NCI-H524 treated with DMSO at 0.1 percent for 48 hours (cell line): Measurements from ENCODE around the gene NAE1.
"Not testable (repeated sequence)": the region's sequence is repeated elsewhere in the genome, so short reads cannot be mapped to it uniquely, and the experiment has no call there.

ENCODE experiments used
- DNase-seq: peaks from one replicate; lab custom pipeline; 2025; lab: John Stamatoyannopoulos, UW

NAE1 gene

DNA sequence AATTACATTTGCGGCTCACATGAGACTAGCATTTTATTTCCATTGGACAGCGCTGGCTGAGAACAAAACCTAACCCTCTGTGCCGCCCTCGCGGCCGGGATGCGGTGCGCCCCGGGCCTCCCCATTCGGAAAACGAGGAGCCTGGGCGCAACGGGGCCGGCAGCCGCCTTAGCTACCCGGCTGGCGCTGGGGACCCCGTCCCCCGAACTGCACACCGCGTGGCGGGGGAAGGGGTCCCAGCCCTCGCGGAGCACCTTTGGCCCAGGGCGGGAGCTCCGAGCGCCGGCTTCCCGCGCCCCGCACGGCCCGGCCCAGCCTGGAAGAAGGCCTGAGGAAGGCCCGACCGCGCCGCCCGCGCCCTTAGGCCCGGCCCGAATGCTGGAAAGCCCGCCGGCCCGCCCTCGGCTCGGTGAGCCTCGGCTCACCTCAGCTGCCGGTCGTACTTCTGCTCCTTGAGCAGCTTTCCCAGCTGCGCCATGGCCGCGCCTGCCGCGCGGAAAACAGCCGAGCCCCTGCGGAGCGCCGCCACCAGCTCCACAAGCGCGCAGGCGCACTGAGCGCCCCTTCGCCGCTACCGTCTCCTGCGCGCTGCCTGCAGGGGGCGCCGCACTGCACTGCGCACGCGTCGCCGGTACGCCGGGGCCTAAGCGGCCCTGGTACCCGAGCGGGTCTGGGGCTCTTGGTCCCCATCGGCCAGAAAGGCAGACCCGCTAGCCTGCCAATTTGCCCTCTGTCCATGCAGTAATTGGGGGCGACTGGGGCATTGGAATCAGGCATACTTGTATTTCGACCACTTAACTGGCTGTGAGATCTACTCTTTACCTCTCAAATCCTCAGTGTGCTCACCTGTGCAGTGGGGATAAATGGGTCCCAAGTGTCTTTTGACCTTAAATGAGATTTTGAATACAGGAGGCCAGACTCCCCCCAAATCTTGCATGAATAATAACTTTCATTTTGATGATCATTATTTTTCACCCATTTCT lies at the start of gene NAE1:
Gene NAE1 (minus strand): TSS at position 555 of the 983 bp plus-strand sequence. CDS start 77 bp downstream, at position 478.
- DNase-seq, result peak; percentile 62

DNA sequence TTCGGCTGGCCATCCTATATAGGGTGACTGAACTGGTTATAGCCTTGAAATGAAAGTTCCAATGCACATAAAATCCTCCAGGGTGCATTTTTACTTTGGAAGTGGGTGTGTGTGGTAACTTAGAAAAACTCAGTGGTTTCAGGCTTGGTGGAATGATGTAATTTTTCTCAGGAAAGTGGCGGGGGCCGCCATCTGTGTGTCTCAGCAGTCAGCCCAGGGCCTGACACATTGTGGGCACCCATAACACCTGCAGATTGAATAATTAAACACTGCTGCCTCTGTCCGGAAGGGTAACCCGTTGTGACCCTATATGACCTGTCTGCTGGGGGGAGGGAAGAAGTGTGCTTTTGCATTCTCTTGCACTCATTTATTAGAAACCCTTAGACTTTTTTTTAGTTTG lies 47.3 kb upstream of the NAE1 start:
- DNase-seq, result no peak

DNA sequence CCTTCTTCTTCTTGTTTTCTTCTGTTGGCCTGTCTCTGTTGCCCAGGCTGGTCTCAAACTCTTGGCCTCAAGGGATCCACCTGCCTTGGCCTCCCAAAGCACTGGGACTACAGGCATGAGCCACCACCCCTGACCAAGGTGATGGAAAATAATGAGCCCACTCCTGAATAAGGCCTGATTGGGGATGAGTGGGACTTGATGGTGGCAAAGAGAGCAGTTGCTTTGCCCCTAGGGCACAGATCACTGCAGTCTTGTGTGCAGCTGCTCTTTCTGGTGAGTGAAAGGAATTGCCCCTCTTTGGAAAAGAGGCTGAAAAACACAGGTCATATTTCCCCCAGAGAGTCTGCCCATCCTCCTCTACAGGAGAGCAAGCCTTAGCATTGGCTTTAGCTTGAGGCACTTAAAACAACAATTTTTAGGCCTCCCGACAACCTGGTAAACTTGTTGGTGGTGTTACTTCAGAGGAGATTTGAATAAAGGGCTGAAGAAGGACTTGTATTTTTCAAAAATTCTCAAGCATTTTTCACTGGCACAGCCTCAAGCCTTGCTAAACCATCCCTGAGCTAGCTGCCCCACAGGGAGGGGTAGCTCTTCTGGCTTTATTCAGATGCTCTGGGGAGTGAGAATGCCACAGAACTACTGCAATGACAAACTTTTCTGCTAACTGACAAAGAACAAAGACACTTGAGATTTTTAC lies 43.5 kb upstream of the NAE1 start:
- no peak for DNase-seq

DNA sequence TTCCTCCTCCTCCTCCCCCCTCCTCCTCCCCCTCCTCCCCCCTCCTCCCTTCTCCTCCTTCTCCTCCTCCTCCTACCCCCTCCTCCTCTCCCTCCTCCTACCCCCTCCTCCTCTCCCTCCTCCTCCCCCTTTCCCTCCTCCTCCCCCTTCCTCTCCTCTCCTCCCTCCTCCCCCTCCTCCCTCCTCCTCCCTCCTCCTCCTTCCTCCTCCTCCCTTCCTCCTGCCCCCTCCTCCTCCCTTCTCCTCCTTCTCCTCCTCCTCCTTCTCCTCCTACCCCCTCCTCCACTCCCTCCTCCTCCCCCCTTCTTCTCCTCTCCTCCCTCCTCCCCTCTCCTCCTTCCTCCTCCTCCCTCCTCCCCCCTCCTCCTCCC lies 42.9 kb upstream of the NAE1 start:
- DNase-seq, result no peak

DNA sequence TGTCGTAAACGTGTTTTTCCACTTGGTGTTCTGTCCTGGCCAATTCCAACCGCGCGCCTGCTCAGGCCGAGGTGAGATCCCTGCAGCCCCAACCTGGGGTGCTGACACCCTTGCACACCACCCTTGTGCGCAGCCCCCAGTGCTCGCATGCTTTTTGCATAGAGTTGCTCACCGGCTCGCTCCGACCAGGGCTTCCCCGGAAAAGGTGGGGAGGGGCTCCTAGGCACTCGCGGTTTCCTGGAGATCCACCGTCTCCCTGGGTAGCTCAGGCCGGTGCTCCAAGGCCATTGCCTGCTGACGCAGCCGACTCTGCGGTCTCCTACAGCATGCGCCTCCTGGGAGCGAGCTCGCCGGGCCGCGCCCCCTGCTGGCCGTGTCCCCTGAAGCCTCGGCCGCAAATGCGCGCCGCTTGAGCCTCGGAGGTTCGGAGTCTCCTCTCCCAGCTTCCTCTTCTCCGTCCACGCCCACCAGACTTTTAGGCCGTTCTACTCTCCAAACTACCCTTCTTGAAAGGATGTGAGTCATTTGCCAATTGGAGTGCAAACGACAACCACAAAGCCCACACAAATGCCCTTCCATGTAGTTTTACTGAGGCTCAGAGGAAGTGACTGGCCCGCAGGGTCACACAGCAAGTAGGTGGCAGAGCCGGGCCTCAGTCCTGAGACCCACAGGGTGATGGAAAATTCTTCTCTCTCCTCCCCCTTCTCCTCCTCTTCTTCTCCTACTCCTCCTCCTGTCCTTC lies 42.3 kb upstream of the NAE1 start:
- DNase-seq, result peak; percentile 28

DNA sequence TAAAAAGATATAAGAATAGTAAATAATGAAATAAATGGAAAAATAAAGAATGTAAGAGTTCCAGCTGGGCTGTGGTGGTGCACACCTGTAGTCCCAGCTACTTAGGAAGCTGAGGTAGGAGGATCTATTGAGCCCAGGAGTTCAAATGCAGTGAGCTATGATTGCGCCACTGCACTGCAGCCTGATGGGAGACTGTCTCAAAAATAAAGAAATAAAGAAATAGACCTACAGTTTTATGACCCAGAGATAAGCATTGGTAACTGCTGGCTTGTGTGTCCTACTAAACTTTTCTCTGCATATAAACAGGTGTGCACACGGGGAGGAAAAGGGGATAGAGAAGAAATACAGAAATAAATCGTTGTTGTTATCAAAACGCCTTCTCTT lies 41.8 kb upstream of the NAE1 start:
- no peak for DNase-seq

DNA sequence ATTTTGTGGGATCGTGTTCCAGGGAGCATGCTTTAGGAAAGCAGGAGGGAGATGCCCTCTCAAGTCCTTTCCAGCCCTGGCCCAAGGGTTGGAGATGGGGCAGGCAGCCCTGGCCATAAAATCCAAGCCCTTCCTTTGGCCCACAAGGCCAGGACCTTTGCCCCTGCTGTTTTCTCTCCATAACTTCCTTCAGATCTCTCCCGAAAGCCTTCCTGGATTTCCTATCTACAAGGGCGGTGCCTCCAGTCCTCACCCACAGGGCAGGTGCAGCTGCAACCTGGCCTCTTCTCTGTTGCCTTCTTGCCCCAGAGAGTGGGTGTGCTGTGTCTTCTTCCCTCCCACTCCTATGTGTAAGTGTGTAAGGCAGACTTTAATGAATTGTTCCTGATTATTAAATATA lies 41.1 kb upstream of the NAE1 start:
- no peak for DNase-seq

DNA sequence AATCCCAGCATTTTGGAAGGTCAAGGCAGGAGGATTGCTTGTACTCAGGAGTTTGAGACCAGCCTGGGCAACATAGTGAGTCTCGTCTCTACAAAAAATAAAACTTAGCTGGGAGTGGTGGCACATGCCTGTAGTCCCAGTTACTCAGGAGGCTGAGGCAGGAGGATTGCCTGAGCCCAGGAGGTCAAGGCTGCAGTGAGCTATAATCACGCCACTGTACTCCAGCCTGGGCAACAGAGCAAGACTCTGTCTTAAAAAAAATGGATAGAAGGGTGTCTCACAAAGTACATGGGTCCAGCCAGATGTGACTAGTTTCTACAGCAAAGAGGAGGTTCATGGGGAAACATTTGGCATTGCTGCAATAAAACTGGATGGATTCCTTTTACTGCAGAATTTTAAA lies 40.6 kb upstream of the NAE1 start:
- not testable (repeated sequence) for DNase-seq

DNA sequence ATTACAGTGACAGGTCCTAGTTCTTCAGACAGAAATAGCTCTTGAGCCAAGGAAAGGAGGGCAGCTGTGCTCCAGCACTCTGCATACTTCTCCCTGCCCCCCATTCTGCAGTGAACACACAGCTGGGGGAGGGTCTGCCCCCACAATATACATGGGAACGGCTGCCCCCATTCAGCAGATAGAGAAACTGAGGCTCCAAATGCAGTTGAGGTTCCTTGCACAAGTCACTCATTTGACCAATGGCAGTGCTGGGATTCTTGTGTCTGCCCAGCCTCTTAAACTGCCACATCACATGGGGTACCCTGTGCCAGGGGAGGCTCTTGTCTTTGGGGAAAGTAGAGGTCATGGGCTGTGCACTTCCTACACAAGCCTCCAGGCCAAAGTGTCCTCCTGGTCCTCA lies 38.6 kb upstream of the NAE1 start:
- no peak for DNase-seq

DNA sequence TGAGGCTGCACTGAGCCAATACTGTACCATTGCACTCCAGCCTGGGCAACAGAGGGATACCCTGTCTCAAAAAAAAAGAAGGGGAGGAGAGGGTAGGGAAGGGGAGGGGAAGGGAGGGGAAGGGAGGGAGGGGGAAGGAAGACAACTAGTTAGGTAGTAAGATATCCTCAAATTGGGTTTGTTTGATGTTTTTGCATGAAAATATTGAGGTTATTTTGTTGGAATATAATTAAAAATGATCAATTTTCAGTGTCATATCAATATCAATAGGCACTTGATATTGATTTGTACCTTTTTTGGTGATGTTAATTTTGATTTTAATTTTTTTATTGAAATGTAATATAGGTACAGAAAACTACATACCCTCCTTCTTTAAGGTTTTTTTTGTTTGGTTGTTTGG lies 32.9 kb upstream of the NAE1 start:
- DNase-seq, result no peak

DNA sequence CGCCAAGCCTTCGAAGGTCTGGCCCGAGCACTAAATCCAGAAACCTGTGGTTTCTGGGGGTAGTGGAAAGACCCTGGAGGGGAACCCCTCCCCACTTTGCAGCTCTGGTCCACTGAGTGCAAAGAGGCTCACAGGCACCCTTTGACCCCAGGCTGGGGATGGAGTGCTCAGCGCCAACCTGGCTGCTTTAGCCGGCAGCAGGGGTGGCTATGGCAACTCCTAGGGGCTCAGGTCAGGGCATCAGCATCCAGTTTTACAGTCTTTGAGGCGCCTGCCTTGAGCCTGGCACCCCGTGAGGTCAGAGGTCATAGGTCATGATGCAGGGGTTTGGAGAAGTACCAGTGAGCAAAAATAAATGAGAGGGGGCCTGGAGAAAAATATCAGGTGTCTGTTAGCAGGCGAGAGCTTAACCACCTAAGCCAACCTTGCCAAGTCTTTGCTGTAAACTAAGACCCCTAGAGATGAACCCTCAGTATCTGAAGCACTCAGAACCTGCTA lies 31.3 kb upstream of the NAE1 start:
- no peak for DNase-seq

DNA sequence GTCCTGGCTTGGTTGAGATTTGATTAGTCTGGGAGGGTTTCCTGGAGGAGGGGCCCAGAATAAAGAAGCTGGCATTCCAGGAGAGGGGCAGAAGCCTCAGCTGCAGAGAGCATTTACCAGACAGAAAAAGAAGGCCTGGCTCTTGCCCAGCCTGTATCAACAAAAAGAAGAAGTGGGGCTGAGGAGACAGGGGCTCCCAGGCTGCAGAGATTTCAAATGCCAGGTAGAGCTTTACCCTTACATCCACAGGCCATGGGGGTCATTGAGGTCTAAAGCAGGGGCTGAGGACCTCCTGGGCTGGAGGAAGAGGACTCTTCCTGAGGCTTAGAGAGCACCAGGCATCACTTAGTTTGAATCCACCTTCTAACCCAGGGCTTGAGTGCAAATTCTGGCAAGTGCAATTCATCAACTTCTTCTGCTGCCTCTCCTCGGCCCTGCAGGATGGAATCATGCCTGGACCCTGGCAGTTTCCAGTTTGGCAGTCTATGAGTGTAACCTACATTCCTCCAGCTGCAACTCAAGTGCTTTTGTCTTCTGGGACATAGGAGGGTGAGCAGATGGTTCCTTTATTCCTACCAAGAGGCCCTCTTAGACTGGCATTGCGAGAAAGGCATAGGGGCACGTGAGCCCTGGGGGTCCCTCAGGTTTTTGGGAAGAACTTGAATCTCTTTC lies 28.8 kb upstream of the NAE1 start:
- peak; percentile 44 for DNase-seq

DNA sequence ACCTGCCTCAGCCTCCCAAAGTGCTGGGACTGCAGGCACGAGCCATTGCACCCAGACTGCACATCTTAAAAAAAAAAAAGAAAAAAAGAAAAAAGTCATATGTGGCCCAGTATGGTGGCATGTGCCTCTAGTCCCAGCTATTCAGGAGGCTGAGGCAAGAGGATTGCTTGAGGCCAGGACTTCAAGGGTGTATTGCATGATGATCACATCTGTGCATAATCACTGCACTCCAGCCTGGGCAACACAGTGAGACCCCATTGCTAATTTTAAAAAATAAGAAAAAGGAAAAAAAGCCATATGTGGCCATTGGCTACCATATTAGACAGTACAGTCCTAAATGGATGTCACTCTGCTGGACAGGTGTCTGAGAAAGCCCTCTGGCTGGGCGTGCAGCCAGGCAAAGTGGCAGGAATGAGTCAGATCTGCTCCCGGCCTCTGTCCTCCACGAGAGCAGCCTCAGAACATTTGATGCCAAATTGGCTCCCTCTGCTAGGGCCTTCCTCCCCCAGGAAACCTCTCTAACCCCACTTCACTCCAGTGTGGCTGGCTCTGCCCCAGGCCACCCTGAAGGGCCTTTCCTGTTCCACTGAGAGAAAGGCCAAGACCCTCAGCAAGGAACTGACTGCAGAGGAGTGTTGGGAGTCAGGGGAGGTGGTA lies 28.1 kb upstream of the NAE1 start:
- DNase-seq, result no peak

DNA sequence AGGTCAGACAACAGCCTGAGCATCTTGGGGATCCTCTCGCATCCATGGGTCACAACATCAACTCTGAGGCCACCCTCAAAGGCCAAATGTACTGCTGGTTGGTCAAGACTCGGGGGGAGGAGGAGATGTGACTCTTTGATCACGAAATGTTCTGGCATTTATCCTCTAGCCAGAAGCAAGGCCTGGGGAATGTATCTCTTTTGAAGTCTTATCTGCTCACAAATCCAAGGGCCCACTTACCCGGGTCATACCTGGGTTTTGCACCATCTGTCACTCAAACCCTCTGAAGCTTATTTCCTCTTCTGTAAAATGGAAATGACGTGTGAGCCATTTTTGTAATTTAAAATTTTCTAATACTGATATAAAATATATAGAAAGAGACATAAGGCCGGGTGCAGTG lies 26.7 kb upstream of the NAE1 start:
- DNase-seq, result no peak

DNA sequence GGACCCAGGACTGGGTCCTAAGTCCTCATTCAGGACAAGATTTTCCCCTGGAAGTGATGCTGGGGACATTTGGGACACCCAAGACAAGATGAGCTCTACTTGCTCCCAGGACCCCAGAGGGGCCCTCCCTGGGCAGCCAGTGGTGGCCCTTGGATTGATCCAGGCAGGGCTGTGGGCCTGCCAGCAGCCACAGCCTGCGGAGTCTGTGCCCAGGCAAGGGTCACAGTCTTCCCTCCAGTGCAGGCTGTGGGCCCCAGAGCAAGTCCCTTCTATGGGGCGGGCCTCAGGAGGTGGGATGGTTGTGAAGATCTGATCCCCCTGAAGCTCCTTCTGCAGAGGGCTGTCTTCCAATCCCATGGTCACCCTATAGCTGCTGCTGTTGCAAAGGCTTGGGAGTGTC lies 26.0 kb upstream of the NAE1 start:
- DNase-seq, result no peak

DNA sequence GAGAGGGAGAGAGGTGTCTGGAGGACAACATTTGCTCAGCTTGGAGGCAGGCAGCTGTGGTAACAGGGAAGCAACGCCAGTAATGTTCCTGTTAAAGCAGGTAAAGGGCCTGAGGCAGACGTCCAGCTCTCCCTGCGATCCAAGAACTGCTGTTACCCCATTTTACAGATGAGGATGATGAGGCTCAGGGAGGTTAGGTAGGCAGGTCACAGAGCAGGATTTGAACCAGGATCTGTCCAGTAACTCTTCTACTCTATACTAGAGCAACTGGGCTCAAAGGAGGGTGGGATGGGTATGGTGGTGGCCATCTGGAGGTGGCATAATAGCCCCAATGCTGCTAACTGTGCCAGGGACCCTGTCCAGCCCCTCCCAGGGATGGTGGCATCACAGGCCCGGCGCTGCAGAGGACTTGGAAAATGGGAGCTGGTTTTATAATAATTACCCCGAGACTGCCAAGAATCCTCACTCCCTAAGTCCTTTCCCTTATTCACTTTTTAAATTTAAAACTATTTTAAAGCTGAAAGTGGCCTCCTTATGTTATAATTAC lies 25.5 kb upstream of the NAE1 start:
- DNase-seq, result no peak

DNA sequence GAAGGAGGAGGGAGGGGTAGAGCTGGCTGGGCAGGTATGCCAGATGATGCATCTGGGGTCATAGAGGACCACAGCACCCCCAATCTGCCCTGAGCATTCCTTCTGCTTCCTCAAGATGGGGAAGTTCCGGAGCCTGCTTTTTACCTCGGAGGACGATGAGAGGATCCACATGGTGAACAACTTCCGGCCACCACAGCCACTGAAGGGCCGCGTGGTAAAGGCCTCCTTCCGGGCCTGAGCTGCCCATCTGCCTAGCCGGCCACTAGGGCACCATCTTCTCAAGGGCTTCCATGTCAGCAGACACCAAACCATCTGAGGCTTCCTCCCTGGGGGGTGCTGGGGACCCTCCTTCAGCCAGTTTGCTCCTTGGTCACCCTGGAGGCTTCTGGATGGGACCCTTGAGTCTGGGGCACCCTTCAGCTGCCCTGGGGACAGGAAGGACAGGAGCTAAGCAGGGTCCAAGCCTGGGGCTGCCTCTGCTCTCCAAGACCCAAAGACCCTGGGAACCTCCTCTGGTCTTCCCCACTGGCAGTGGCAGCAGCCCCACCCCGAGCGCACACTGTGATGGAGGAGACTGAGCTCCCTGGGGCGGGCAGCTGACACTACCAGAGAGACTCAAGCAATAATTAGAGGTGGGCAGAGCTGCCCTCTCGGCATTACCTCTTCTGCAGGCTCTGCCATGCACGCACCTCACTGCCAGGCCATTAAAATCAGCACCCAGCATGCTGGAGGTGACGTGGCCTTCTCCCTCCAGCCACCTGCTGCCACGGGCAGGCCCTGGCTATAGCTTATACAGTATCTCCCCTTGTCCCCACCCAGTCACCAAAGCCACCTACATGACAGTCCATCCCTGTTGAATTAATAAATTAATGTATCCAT lies 22.7 kb upstream of the NAE1 start:
- no peak for DNase-seq

DNA sequence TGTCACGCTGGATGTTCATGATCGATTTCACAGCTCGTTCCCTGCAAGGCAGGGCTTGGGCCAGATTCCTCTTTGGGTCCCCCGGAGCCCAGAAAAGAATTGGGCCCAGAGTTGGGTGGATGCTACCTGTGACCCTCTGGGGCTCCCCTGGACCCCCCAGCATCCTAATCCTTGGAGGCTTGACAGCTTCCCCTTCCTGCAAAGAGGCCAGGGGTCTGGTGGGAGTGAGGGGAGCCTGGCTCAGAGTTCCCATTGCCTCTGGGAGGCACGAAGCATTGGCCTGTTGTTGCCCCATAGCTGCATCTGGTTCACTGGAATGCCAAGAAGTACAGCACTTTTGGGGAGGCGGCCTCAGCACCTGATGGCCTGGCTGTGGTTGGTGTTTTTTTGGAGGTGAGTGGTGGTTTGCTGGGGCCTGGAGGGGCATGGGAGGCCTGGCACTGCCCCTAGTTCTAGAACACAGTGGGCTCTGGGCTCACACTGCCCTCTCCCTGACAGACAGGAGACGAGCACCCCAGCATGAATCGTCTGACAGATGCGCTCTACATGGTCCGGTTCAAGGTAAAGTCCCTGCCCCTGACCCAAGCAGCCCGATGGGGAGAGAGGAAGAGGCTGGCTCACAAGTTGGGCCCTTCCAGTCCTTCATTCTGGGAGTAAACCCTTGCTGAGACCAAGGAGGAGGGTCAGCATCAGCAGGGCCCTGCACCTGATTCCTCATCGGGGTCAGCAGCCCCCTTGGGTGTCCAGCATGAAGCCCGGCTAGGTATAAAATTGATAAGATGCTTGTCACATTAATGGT lies 20.6 kb upstream of the NAE1 start:
- DNase-seq, result no peak

DNA sequence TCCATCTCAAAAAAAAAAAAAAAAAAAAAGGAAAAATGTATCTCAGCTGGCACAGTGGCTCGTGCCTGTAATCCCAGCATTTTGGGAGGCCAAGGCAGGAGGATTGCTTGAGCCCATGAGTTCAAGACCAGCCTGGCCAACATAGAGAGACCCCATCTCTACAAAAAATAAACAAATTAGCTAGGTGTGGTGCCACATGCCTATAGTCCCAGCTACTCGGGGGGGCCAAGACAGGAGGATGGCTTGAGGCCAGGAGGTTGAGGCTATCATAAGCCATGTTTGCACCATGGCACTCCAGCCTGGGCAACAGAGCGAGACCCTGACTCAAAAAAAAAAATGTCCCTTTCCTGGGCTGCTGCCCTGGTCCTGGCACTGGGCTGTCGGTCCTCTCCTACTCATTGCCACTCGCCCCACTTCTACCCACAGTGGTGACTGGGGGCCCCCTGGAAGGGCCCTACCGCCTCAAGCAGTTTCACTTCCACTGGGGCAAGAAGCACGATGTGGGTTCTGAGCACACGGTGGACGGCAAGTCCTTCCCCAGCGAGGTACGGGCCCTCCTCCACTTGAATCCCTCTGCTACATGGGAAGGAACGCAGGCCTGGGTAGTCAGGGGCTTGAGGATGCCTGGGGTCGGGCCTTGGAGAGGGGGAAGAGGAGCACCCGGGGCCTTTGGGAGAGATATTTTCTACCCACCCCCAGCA lies 19.5 kb upstream of the NAE1 start:
- DNase-seq, result no peak
